ENCODE results near the gene MYBPC1. TPM values are rescaled to one million over a fixed set of nuclear protein-coding genes. Genes with fewer than 3 reads are reported as not detected.

The MYBPC1 gene
- total and polyA plus RNA-seq, 2 donors from 2014 or later = not detected

DNA sequence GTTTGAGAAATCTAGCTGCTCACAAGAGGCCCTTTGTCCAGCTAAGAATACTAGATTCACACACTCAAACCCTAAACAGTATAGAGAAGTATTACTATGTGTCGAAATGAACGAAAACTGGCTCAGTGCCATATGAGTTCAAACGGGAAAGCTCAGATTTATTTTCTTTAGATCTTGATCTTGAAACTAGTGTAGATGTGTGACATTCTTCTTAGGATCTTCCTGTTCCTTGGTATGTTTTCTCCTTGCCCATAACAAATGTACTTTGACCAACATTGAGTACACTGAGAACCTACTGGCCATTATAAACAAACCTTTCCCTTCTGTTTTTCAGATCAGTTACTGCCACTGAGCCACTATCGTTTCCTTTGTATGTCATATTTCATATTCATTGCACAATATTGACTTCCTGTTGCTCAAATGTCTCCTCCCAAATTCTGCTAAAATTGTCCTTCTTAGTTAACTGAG, 21.3 kb downstream of the MYBPC1 start:
- no peaks in the 10 kb centered on the region for H3K9me3 ChIP-seq (ENCODE audit: control insufficient read depth in 2 of 3, insufficient read depth in 1 of 3, low read length in 3 of 3)
- H3K9ac ChIP-seq (ENCODE audit: low read length in 3 of 3) = no peak overlapping the region
- H3K27me3 ChIP-seq (ENCODE audit: control insufficient read depth, insufficient read depth, low read length) = no peaks in the 10 kb centered on the region
- TF ChIP-seq, protein P1, sequence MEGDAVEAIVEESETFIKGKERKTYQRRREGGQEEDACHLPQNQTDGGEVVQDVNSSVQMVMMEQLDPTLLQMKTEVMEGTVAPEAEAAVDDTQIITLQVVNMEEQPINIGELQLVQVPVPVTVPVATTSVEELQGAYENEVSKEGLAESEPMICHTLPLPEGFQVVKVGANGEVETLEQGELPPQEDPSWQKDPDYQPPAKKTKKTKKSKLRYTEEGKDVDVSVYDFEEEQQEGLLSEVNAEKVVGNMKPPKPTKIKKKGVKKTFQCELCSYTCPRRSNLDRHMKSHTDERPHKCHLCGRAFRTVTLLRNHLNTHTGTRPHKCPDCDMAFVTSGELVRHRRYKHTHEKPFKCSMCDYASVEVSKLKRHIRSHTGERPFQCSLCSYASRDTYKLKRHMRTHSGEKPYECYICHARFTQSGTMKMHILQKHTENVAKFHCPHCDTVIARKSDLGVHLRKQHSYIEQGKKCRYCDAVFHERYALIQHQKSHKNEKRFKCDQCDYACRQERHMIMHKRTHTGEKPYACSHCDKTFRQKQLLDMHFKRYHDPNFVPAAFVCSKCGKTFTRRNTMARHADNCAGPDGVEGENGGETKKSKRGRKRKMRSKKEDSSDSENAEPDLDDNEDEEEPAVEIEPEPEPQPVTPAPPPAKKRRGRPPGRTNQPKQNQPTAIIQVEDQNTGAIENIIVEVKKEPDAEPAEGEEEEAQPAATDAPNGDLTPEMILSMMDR (IDR thresholded peaks at IDR 0.05; ENCODE audit: borderline replicate concordance, extremely low read depth, insufficient read depth) = no peak
- H3K36me3 ChIP-seq (ENCODE audit: control insufficient read depth in 2 of 3, insufficient read depth in 3 of 3, low read length in 3 of 3) = no peaks in the 10 kb centered on the region
- H3K27ac ChIP-seq (ENCODE audit: low read depth in 2 of 2, low read length in 2 of 2) = no peak overlapping the region
- DNase-seq = peak in 1 of 5 donors; percentile 21
- intact Hi-C loops (cut with DNase I) = no loop called here
- FAIRE-seq = no peak
- H3K4me1 ChIP-seq (ENCODE audit: control insufficient read depth in 2 of 3, insufficient read depth in 2 of 3, low read depth in 1 of 3, low read length in 3 of 3) = no peaks in the 10 kb centered on the region
- no peak overlapping the region for H3K4me3 ChIP-seq (ENCODE audit: low read length in 3 of 3)

DNA sequence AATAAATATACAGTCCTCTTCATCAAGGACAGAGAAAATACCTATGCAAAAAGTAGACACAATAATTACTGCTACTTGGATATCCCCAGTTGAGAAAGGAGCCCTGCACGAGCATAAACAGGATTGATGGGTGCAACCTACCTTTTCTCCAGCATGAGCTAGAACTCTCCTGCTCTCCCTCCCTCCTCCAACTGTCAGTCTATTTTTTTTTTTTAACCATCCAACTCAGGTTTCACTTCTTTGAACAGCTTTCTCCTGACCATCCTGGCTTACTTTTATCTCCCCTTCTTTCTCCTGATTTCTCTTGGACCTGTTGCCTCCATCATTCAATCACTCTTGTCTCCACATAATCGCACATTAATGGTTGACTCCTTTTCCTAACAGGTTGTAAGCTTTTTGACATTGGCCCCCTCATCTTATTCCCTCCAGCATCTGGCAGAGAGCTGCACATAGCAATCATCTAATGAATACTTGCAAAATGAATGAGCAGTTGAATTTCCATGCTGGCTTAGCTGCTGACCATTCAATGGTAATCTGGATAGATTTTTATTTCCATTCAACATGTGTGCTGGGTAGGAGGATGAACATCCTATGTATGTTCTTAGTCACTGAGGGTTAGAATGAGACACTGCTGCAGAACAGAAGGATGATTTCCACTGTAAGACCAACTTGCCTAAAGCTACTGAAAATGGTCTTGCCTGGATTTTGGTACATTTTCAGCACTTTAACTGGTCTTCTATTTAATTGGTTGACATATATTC, 24.4 kb downstream of the MYBPC1 start:
- Histone ChIP-seq H3K4me3 (ENCODE audit: low read length in 3 of 3) (no peak overlapping the region), H3K36me3 (ENCODE audit: control insufficient read depth in 2 of 3, insufficient read depth in 3 of 3, low read length in 3 of 3) (no peaks in the 10 kb centered on the region), H3K4me1 (ENCODE audit: control insufficient read depth in 2 of 3, insufficient read depth in 2 of 3, low read depth in 1 of 3, low read length in 3 of 3) (no peaks in the 10 kb centered on the region), H3K9ac (ENCODE audit: low read length in 3 of 3) (no peak overlapping the region), H3K27ac (ENCODE audit: low read depth in 2 of 2, low read length in 2 of 2) (no peak overlapping the region), H3K9me3 (ENCODE audit: control insufficient read depth in 2 of 3, insufficient read depth in 1 of 3, low read length in 3 of 3) (no peaks in the 10 kb centered on the region), H3K27me3 (ENCODE audit: control insufficient read depth, insufficient read depth, low read length) (no peaks in the 10 kb centered on the region)
- intact Hi-C loops (cut with DNase I) = no loop called here
- DNase-seq = no peak
- TF ChIP-seq, protein P1 (IDR thresholded peaks at IDR 0.05; ENCODE audit: borderline replicate concordance, extremely low read depth, insufficient read depth) = no peak
- no peak for FAIRE-seq

DNA sequence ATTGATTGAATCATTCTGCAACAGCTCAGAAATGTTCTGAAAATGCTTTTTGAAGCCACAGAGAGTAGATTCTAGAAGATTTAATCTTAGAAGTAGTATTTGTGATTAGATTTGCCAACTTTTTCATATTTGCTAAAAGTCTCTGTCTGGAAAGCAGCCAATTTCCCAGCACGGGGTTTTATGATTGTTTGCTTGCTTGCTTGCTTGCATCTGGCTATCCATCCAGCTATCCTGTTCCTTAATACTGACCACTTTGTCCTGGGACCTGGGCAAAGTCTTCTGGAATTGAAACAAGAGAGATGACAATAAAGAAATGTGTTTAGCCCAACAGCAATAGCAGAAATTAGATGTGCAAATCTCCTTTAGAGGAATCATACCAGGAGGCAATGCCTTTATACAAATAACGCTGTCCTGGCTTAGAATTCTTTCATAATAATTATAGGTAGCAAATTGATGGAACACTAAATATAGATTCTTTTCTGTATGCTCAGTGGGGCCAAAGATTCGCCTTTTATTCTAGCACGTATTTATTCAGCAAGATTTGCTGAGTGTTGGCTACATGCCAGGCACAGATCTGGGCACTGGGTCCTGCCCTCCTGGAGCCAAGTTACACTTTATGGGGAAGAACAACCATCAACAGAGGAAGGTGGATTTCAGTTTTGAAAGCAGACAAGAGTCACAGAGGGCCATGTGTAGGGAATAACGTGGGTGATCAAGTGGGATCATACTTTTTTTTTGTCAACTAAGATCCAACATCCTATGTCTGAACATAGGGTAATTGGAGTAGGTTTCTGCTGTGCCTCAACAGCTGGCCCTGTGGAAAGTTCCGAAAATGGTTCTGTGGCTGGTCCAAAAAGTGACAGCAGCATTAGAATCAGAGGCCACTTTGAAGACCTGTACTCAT, 25.3 kb downstream of the MYBPC1 start:
- H3K27ac ChIP-seq (ENCODE audit: low read depth in 2 of 2, low read length in 2 of 2) = no peak overlapping the region
- no peak overlapping the region for H3K4me3 ChIP-seq (ENCODE audit: low read length in 3 of 3)
- no peaks in the 10 kb centered on the region for H3K4me1 ChIP-seq (ENCODE audit: control insufficient read depth in 2 of 3, insufficient read depth in 2 of 3, low read depth in 1 of 3, low read length in 3 of 3)
- no peak overlapping the region for H3K9ac ChIP-seq (ENCODE audit: low read length in 3 of 3)
- H3K36me3 ChIP-seq (ENCODE audit: control insufficient read depth in 2 of 3, insufficient read depth in 3 of 3, low read length in 3 of 3) = no peaks in the 10 kb centered on the region
- intact Hi-C loops (cut with DNase I) = no loop called here
- peak in 1 of 5 donors; percentile 15 for DNase-seq
- TF ChIP-seq, protein P1 (IDR thresholded peaks at IDR 0.05; ENCODE audit: borderline replicate concordance, extremely low read depth, insufficient read depth) = no peak
- H3K27me3 ChIP-seq (ENCODE audit: control insufficient read depth, insufficient read depth, low read length) = no peaks in the 10 kb centered on the region
- FAIRE-seq = no peak
- H3K9me3 ChIP-seq (ENCODE audit: control insufficient read depth in 2 of 3, insufficient read depth in 1 of 3, low read length in 3 of 3) = no peaks in the 10 kb centered on the region
